Left renal pelvis (tissue), 4 donors: ENCODE measurements around the gene PLEKHA3. TPM values are rescaled to one million over a fixed set of nuclear protein-coding genes. Genes with fewer than 3 reads are reported as not detected.
A peak's percentile ranks its signal among the peaks of the same experiment; 100 is the strongest.

Experiments used
- DNase-seq, 4 donors: peaks; one replicate each; pipeline ENCODE4 v3.0.0-alpha.2; 2013; ENCODE audit warnings: low read depth in 4 of 4, low spot score in 3 of 4
- polyA plus RNA-seq, 4 donors: library from polyadenylated mRNA; unstranded; fragments of 120-200 nt; gene quantifications; one replicate each; pipeline ENCODE4 v1.2.1, GENCODE V29; 2013; ENCODE audit not compliant: insufficient read length in 4 of 4

PLEKHA3 gene
- polyA plus RNA-seq, 4 donors, result 28.7 to 39.8 (median 31.7) TPM

- peak; percentile 78 to 83 (median 80) for DNase-seq
These were observed 1.6 kb upstream of the PLEKHA3 start, which contains the start of gene FKBP7 for GRCh38 chr2:178478439-178479274. FKBP7 (minus strand) TSS chr2:178478600; CDS start chr2:178478499, 101 bp downstream.

GRCh38 chr2:178479275-178479616 is 1.0 kb upstream of the PLEKHA3 start:
- DNase-seq, result no peak

- DNase-seq, result no peak
These were observed 465 bp upstream of the PLEKHA3 start for GRCh38 chr2:178479758-178480226.

- DNase-seq, result no peak
These were observed 2.2 kb downstream of the PLEKHA3 start for GRCh38 chr2:178482437-178482836.

GRCh38 chr2:178484245-178485041 is 4.2 kb downstream of the PLEKHA3 start:
- no peak for DNase-seq

- DNase-seq, result no peak
These were observed 5.1 kb downstream of the PLEKHA3 start for GRCh38 chr2:178485356-178485755.

- no peak for DNase-seq
These were observed 11.4 kb downstream of the PLEKHA3 start for GRCh38 chr2:178491612-178492011.

GRCh38 chr2:178496049-178496448 is 15.8 kb downstream of the PLEKHA3 start:
- no peak for DNase-seq

- no peak for DNase-seq
These were observed 17.9 kb downstream of the PLEKHA3 start for GRCh38 chr2:178498137-178498536.

- DNase-seq, result no peak
These were observed 19.4 kb downstream of the PLEKHA3 start for GRCh38 chr2:178499640-178500039.

- DNase-seq, result no peak
These were observed 22.5 kb downstream of the PLEKHA3 start for GRCh38 chr2:178502751-178503150.

- DNase-seq, result no peak
These were observed 25.8 kb downstream of the PLEKHA3 start for GRCh38 chr2:178506101-178506500.

GRCh38 chr2:178506524-178506923 is 26.3 kb downstream of the PLEKHA3 start:
- DNase-seq, result no peak

- no peak for DNase-seq
These were observed 26.7 kb downstream of the PLEKHA3 start for GRCh38 chr2:178506949-178507348.

GRCh38 chr2:178508646-178509045 is 28.4 kb downstream of the PLEKHA3 start:
- no peak for DNase-seq

GRCh38 chr2:178510384-178510783 is 30.1 kb downstream of the PLEKHA3 start:
- DNase-seq, result no peak

GRCh38 chr2:178512484-178512883 is 32.2 kb downstream of the PLEKHA3 start:
- no peak for DNase-seq

- DNase-seq, result no peak
These were observed 33.6 kb downstream of the PLEKHA3 start for GRCh38 chr2:178513876-178514275.

GRCh38 chr2:178514664-178515063 is 34.4 kb downstream of the PLEKHA3 start:
- DNase-seq, result no peak

- no peak for DNase-seq
These were observed 37.2 kb downstream of the PLEKHA3 start for GRCh38 chr2:178517496-178517895.

GRCh38 chr2:178521304-178522150 is 41.3 kb downstream of the PLEKHA3 start:
- DNase-seq, result no peak
